HepG2 (cell line): Measurements from ENCODE around the gene ADCY1. TPM values are rescaled to one million over a fixed set of nuclear protein-coding genes. Genes with fewer than 3 reads are reported as not detected.

Source experiments
- ATAC-seq: fragments of 200-7000 bp; cut with Tn5 transposase; 3 replicates; pipeline ENCODE4 v1.9.1; 2020; ENCODE audit warnings: mild to moderate bottlenecking, moderate library complexity
- BruUV-seq: library from RNA; stranded (reverse); fragments of 400-500 nt; replicated peaks from 2 replicates; lab custom pipeline; 2021; lab: Mats Ljungman, UMichigan
- CTCF ChIA-PET: fragments of 300-600 bp; formaldehyde crosslinking; extraction: SDS; loops from one replicate; lab custom pipeline; 2021; ENCODE audit warnings: low total read pairs, inconsistent platforms, low intra/inter-chr PET ratio; lab: Yijun Ruan, JAX
- POLR2A ChIA-PET: fragments of 350-600 bp; sonication (Branson Sonifier 250); formaldehyde crosslinking; loops from one replicate; lab custom pipeline; 2020; ENCODE audit warnings: antibody characterized with exemption, inconsistent platforms; lab: Yijun Ruan, JAX
- DNase-seq: peaks from one replicate; pipeline ENCODE4 v3.0.0-alpha.2; 2015; ENCODE audit warnings: low spot score
- FAIRE-seq: peaks from 3 replicates; lab custom pipeline; 2011; peaks lifted over from hg19 to GRCh38; lab: Jason Lieb, UNC
- H2AFZ ChIP-seq: one replicate; pipeline ENCODE4 v1.6.1; 2011; ENCODE audit warnings: low read length, inconsistent platforms
- H3K27ac ChIP-seq: fragments of 300-600 bp; 3 replicates; pipeline ENCODE4 v1.8.0; 2011; ENCODE audit warnings: mixed run types, mild to moderate bottlenecking, mixed read lengths, low read length, inconsistent platforms; ENCODE audit not compliant: insufficient read depth; ENCODE audit errors: extremely low read length
- H3K27me3 ChIP-seq, 2 experiments: fragments of 200-600 bp in 1 of 2; 2 replicates in 1 of 2; 3 replicates in 1 of 2; pipeline versions ENCODE4 v1.6.0 to v1.8.0; 2011; ENCODE audit warnings: low read length in 2 of 2, mild to moderate bottlenecking in 2 of 2, moderate library complexity in 2 of 2, inconsistent platforms in 1 of 2; ENCODE audit not compliant: insufficient read depth in 2 of 2, control insufficient read depth in 1 of 2
- H3K36me3 ChIP-seq, 2 experiments: fragments of 200-600 bp in 1 of 2; replicated peaks in 1 of 2; 2 replicates in 1 of 2; 3 replicates in 1 of 2; pipeline versions ENCODE4 v1.5.1 to v1.8.0; 2011; ENCODE audit warnings: low read length in 2 of 2, inconsistent platforms in 1 of 2; ENCODE audit not compliant: insufficient read depth in 2 of 2, control insufficient read depth in 1 of 2
- H3K4me1 ChIP-seq: 2 replicates; pipeline ENCODE4 v1.5.1; 2012; ENCODE audit warnings: low read length, inconsistent platforms; ENCODE audit not compliant: insufficient read depth
- H3K4me2 ChIP-seq: 2 replicates; pipeline ENCODE4 v1.6.0; 2011; ENCODE audit warnings: low read depth, low read length, inconsistent platforms
- H3K4me3 ChIP-seq, 3 experiments: fragments of 200-600 bp in 1 of 3; sonication (generic), shearing (Covaris generic) in 1 of 3; replicated peaks in 1 of 3; 2 replicates each; pipeline ENCODE4 v1.5.1; 2011 to 2016; ENCODE audit warnings: low read length in 3 of 3, inconsistent platforms in 2 of 3, low read depth in 2 of 3, mild to moderate bottlenecking in 2 of 3, control low read depth in 1 of 3, mixed read lengths in 1 of 3; ENCODE audit not compliant: insufficient read depth in 1 of 3
- H3K79me2 ChIP-seq: one replicate; pipeline ENCODE4 v1.6.1; 2011; ENCODE audit warnings: low read length, inconsistent platforms; ENCODE audit not compliant: insufficient read depth
- H3K9ac ChIP-seq: 2 replicates; pipeline ENCODE4 v1.6.0; 2011; ENCODE audit warnings: mild to moderate bottlenecking, low read depth, low read length, inconsistent platforms; ENCODE audit not compliant: insufficient read depth
- H3K9me3 ChIP-seq: 2 replicates; pipeline ENCODE4 v1.5.1; 2012; ENCODE audit warnings: mild to moderate bottlenecking, low read length
- H4K20me1 ChIP-seq: 2 replicates; pipeline ENCODE4 v1.6.0; 2011; ENCODE audit warnings: inconsistent platforms, mild to moderate bottlenecking, low read length, moderate library complexity; ENCODE audit not compliant: insufficient read depth
- AGO1 ChIP-seq: fragments of 200-400 bp; formaldehyde crosslinking; IDR thresholded peaks from 2 replicates; pipeline ENCODE4 v1.6.1; 2017; ENCODE audit warnings: mild to moderate bottlenecking, low read depth, low read length, moderate library complexity; ENCODE audit not compliant: poor library complexity, severe bottlenecking
- ARNT2 ChIP-seq: sonication (generic); formaldehyde crosslinking; IDR thresholded peaks from 2 replicates; pipeline ENCODE4 v1.8.0; 2022; ENCODE audit warnings: mild to moderate bottlenecking, low read depth, missing genetic modification reagents, moderate library complexity
- HDAC2 ChIP-seq: sonication (generic); formaldehyde crosslinking; IDR thresholded peaks from 2 replicates; pipeline ENCODE4 v1.4.0; 2020; ENCODE audit warnings: missing genetic modification reagents
- HNRNPUL1 ChIP-seq: fragments of 200-400 bp; formaldehyde crosslinking; IDR thresholded peaks from 2 replicates; pipeline ENCODE4 v1.6.1; 2017; ENCODE audit warnings: low read depth, mild to moderate bottlenecking, low read length, moderate library complexity
- LBX2 ChIP-seq: sonication (generic); formaldehyde crosslinking; IDR thresholded peaks from 2 replicates; pipeline ENCODE4 v1.5.0; 2020; ENCODE audit warnings: missing genetic modification reagents, mild to moderate bottlenecking, borderline replicate concordance
- PAX8 ChIP-seq: sonication (generic); formaldehyde crosslinking; IDR thresholded peaks from 2 replicates; pipeline ENCODE4 v1.8.0; 2022; ENCODE audit warnings: mild to moderate bottlenecking, missing genetic modification reagents, borderline replicate concordance
- TAF15 ChIP-seq: fragments of 200-400 bp; formaldehyde crosslinking; IDR thresholded peaks from one replicate; pipeline ENCODE4 v1.6.1; 2018; ENCODE audit warnings: mild to moderate bottlenecking, low read depth, low read length; ENCODE audit not compliant: poor library complexity, severe bottlenecking
- ZBTB7B ChIP-seq: sonication (generic); formaldehyde crosslinking; IDR thresholded peaks from 2 replicates; pipeline ENCODE4 v1.4.0; 2020; ENCODE audit warnings: missing genetic modification reagents
- ZFP36L2 ChIP-seq: sonication (generic); formaldehyde crosslinking; IDR thresholded peaks from 2 replicates; pipeline ENCODE4 v1.4.0; 2020; ENCODE audit warnings: missing genetic modification reagents
- ZNF12 ChIP-seq: sonication (generic); formaldehyde crosslinking; IDR thresholded peaks from 2 replicates; pipeline ENCODE4 v1.5.0; 2020; ENCODE audit warnings: missing genetic modification reagents
- ZNF225 ChIP-seq: sonication (generic); formaldehyde crosslinking; IDR thresholded peaks from 2 replicates; pipeline ENCODE4 v1.4.0; 2020; ENCODE audit warnings: mild to moderate bottlenecking, missing genetic modification reagents
- ZNF430 ChIP-seq: sonication (generic); formaldehyde crosslinking; IDR thresholded peaks from 2 replicates; pipeline ENCODE4 v1.9.0; 2021; ENCODE audit warnings: mild to moderate bottlenecking, missing genetic modification reagents
- ZNF780A ChIP-seq: sonication (generic); formaldehyde crosslinking; IDR thresholded peaks from 2 replicates; pipeline ENCODE4 v1.8.0; 2022; ENCODE audit warnings: mild to moderate bottlenecking, missing genetic modification reagents, moderate library complexity
- ZNF792 ChIP-seq: IDR thresholded peaks from 2 replicates; pipeline ENCODE4 v1.6.1; 2016
- WGBS: methylation state at CpG from one replicate; pipeline ENCODE4 v1.1.6; 2017; ENCODE audit warnings: low lambda C conversion rate; 5-methylcytosine and 5-hydroxymethylcytosine counted together
- in situ Hi-C: cut with HindIII; loops from 2 replicates; pipeline ENCODE4 v1.10.0; 2017; ENCODE audit warnings: low pct_unique_long_range_greater_than_20kb; ENCODE audit not compliant: extremely low pct_ligation_motif_present
- intact Hi-C: fragments of 100-400 bp; cut with micrococcal nuclease; formaldehyde crosslinking; loops from one replicate; pipeline ENCODE4 v1.10.0; 2022; ENCODE audit not compliant: unreplicated experiment
- polyA plus RNA-seq, 8 experiments: library from polyadenylated mRNA; depleted of rRNA in 3 of 8; stranded (reverse) in 7 of 8; unstranded in 1 of 8; fragments of >200 nt; fragmentation: Illumina TruSeq in 4 of 8; extraction: Trizol in 4 of 8; gene quantifications; 2 replicates each; pipeline versions ENCODE4 v1.2.1 to v1.2.3, GENCODE V29; 2011 to 2016; ENCODE audit warnings: low read depth in 4 of 8, missing spikeins in 1 of 8, mixed read lengths in 1 of 8; ENCODE audit not compliant: insufficient read depth in 1 of 8
- total RNA-seq, 5 experiments: library from RNA; depleted of rRNA; stranded (reverse); fragments of >200 nt; fragmentation: Illumina TruSeq; extraction: Trizol; gene quantifications; 2 replicates each; pipeline ENCODE4 v1.2.3, GENCODE V29; 2016; ENCODE audit warnings: low read depth in 1 of 5
- TF ChIP-seq, protein P1 (sequence below): sonication (generic); formaldehyde crosslinking; IDR thresholded peaks from 2 replicates; pipeline ENCODE4 v1.4.0; 2020; ENCODE audit warnings: missing genetic modification reagents, mild to moderate bottlenecking, borderline replicate concordance
- TF ChIP-seq, protein P2 (sequence below): fragments of 450-650 bp; IDR thresholded peaks from 2 replicates; pipeline ENCODE4 v1.6.1; 2017; ENCODE audit warnings: mild to moderate bottlenecking
- TF ChIP-seq, protein P3 (sequence below): sonication (generic); formaldehyde crosslinking; IDR thresholded peaks from 2 replicates; pipeline ENCODE4 v1.4.0; 2020; ENCODE audit warnings: missing genetic modification reagents

The ADCY1 gene
- total and polyA plus RNA-seq, 2 of the 13 experiments (the other 11 are each of a cell fraction or from before 2014, with no cell fraction given): 0.80 to 1.2 TPM

- Histone ChIP-seq H3K4me3 (no peak overlapping the region), H3K9ac (no peak overlapping the region), H3K27ac (no peak overlapping the region), H4K20me1 (no peaks in the 10 kb centered on the region), H3K4me1 (peaks cover 28% of the 10 kb centered on the region), H3K36me3 (no peaks in the 10 kb centered on the region), H2AFZ (no peak overlapping the region), H3K79me2 (no peaks in the 10 kb centered on the region), H3K9me3 (no peaks in the 10 kb centered on the region), H3K4me2 (no peak overlapping the region), H3K27me3 (peaks cover 4% of the 10 kb centered on the region in 2 experiments; a peak in 2 of 5 replicates)
- TF ChIP-seq ARNT2 (no peak), ZNF225 (CRISPR knock-in tag) (no peak), HNRNPUL1 (no peak), ZNF12 (CRISPR knock-in tag) (no peak), ZNF430 (no peak), AGO1 (no peak), ZFP36L2 (CRISPR knock-in tag) (no peak), ZBTB7B (CRISPR knock-in tag) (no peak), TAF15 (no peak), ZNF792 (CRISPR knock-in tag) (no peak), HDAC2 (CRISPR knock-in tag) (no peak), LBX2 (CRISPR knock-in tag) (no peak), PAX8 (CRISPR knock-in tag) (no peak), ZNF780A (CRISPR knock-in tag) (no peak)
- TF ChIP-seq, protein P1, sequence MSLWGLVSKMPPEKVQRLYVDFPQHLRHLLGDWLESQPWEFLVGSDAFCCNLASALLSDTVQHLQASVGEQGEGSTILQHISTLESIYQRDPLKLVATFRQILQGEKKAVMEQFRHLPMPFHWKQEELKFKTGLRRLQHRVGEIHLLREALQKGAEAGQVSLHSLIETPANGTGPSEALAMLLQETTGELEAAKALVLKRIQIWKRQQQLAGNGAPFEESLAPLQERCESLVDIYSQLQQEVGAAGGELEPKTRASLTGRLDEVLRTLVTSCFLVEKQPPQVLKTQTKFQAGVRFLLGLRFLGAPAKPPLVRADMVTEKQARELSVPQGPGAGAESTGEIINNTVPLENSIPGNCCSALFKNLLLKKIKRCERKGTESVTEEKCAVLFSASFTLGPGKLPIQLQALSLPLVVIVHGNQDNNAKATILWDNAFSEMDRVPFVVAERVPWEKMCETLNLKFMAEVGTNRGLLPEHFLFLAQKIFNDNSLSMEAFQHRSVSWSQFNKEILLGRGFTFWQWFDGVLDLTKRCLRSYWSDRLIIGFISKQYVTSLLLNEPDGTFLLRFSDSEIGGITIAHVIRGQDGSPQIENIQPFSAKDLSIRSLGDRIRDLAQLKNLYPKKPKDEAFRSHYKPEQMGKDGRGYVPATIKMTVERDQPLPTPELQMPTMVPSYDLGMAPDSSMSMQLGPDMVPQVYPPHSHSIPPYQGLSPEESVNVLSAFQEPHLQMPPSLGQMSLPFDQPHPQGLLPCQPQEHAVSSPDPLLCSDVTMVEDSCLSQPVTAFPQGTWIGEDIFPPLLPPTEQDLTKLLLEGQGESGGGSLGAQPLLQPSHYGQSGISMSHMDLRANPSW (CRISPR knock-in tag): no peak
- TF ChIP-seq, protein P2, sequence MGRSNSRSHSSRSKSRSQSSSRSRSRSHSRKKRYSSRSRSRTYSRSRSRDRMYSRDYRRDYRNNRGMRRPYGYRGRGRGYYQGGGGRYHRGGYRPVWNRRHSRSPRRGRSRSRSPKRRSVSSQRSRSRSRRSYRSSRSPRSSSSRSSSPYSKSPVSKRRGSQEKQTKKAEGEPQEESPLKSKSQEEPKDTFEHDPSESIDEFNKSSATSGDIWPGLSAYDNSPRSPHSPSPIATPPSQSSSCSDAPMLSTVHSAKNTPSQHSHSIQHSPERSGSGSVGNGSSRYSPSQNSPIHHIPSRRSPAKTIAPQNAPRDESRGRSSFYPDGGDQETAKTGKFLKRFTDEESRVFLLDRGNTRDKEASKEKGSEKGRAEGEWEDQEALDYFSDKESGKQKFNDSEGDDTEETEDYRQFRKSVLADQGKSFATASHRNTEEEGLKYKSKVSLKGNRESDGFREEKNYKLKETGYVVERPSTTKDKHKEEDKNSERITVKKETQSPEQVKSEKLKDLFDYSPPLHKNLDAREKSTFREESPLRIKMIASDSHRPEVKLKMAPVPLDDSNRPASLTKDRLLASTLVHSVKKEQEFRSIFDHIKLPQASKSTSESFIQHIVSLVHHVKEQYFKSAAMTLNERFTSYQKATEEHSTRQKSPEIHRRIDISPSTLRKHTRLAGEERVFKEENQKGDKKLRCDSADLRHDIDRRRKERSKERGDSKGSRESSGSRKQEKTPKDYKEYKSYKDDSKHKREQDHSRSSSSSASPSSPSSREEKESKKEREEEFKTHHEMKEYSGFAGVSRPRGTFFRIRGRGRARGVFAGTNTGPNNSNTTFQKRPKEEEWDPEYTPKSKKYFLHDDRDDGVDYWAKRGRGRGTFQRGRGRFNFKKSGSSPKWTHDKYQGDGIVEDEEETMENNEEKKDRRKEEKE: no peak
- TF ChIP-seq, protein P3, sequence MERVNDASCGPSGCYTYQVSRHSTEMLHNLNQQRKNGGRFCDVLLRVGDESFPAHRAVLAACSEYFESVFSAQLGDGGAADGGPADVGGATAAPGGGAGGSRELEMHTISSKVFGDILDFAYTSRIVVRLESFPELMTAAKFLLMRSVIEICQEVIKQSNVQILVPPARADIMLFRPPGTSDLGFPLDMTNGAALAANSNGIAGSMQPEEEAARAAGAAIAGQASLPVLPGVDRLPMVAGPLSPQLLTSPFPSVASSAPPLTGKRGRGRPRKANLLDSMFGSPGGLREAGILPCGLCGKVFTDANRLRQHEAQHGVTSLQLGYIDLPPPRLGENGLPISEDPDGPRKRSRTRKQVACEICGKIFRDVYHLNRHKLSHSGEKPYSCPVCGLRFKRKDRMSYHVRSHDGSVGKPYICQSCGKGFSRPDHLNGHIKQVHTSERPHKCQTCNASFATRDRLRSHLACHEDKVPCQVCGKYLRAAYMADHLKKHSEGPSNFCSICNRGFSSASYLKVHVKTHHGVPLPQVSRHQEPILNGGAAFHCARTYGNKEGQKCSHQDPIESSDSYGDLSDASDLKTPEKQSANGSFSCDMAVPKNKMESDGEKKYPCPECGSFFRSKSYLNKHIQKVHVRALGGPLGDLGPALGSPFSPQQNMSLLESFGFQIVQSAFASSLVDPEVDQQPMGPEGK: no peak
- FAIRE-seq (no peak), DNase-seq (no peak), ATAC-seq (no peak)
- 91% methylated on average over 8 of the region's 11 CpGs for WGBS
- intact Hi-C loops: no loop called here
- POLR2A ChIA-PET: no interaction called here
- no TSS peak for BruUV-seq
- in situ Hi-C loops: no loop called here
- CTCF ChIA-PET: no interaction called here
These were observed 125.7 kb downstream of the ADCY1 start for GRCh38 chr7:45699726-45700390.
